NOMO-1 (cell line): ENCODE measurements around the gene ESRRG.
"Not testable (repeated sequence)": the region's sequence is repeated elsewhere in the genome, so short reads cannot be mapped to it uniquely, and the experiment has no call there.

Experiments used
- DNase-seq, 2 experiments: peaks; one replicate each; lab custom pipeline; 2025; ENCODE audit not compliant: unreplicated experiment in 2 of 2; lab: John Stamatoyannopoulos, UW

Gene ESRRG

DNA sequence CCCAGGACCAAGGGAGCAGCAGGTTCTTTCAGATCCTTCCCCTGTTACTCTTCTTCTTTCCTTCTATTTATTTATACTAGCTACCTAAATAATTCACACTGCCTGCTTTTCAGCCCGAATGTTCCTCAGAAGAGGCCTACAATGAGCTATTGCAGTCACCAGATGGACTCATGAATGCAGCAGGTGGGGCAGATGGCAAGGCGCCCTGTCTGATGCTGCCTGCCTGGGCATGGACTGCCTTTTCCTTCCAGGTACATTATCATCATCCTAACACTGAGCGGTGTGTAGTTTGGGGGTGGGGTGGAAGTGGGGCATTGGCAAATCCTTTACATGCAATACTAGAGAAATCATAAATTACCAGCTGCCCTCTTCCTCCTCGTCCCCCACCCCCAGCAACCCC is 17.6 kb downstream of the ESRRG start:
- no peak for DNase-seq

DNA sequence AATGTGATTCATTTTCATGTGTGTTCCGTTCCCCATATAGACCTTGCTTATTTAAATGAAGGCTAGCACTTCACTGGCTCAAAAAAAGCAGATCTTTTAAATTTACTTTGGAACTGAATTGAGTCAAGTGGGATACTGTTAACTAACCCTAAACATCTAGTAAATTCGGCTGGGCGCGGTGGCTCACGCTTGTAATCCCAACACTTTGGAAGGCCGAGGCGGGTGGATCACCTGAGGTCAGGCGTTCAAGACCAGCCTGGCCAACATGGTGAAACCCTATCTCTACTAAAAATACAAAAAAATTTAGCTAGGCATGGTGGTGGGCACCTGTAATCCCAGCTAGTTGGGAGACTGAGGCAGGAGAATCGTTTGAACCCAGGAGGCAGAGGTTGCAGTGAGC is 19.2 kb downstream of the ESRRG start:
- not testable (repeated sequence) for DNase-seq

DNA sequence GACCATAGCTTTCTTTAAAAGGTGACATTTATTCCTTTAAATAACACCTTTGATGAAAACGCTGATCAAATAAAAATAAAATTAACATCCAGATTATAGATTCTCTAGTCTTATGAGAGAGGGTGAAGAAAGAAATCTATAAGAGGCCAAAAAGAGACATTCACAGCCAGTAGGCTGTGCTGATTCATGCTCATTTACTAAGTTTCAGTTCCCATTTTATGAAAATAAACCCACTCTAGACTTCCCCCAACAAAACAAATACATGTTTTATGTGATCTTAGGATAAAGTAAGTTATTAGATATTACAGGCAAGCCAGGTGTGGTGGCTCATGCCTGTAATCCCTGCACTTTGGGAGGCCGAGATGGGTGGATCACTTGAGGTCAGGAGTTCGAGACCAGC is 21.1 kb downstream of the ESRRG start:
- DNase-seq, result peak; percentile 44 to 88

DNA sequence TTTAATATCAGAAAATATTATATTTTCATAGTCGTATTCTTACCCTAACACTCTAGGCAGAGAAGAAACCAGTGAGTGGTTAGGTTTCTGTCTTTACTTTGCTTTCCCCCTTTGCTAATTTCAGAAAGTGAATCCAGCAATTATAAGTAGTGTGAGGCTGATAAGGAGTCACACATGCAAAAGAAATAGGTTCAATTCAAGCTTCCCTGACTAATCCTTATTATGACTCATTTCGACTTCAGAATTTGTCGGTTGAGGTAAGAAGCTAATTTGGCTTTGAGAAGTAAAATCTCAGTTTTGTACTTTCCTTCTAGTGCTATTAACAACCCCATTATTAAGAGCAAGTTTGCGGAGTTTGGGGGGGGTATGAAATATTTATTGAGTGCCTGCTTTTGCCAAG is 22.4 kb downstream of the ESRRG start:
- peak in 1 of 2 experiments; percentile 22 for DNase-seq

DNA sequence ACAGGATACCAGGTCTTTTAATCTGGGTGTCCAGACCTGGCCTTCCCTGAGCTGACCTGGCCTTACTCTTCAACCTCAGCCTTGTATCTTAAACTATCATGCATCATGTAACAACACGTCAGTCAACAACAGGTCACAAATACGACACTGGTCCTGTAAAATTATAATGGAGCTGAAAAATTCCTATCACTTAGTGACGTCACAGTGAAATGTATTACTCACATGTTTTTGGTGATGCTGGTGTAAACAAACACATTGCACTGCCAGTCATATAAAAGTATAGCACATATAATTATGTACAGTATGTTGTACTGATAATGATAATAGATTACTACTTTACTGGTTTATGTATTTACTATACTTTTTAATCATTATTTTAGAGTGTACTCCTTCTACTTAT is 31.5 kb downstream of the ESRRG start:
- no peak for DNase-seq

DNA sequence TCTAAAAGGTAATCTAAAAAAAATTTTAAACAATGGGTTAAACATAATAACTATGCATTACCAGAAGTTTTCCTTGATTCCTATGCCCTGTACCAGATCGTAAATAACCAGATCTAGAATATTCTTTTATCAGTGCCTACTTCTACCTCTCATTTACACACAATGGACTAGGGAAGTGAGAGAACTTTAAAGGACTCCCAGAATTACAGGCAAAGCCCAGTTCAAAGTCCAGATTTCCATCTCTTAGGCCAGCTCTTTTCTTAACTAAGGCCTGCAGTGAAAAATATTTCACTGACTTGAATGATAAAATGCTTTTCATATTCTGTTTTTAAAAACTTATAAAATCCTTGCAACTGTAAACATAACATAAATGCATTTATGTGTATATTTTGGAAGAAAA is 32.6 kb downstream of the ESRRG start:
- DNase-seq, result no peak

DNA sequence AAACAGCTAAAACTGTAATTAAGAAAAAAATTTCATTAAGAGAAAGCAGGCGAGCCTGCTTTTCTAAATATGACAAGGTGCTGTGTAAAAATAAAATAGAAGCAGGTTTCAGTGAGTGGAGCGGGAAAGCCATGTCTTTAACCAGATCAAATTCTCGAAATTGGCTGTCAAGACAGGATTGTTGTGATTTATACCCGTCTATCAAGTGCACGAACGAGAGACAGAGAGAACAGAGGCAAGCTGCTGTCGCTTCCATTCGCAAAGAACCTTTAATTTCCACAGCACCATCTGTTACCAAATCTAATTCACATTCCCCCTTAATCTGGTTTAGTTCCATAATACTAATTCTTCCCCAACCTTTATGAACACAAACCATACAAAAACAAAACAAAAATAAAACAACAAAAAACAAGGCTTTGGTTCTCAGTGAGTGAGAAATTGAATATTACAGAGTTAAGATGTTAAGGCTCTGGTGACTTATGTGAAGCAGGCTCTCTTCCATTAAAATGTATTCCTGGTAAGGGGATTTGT is 35.0 kb downstream of the ESRRG start:
- DNase-seq, result no peak

DNA sequence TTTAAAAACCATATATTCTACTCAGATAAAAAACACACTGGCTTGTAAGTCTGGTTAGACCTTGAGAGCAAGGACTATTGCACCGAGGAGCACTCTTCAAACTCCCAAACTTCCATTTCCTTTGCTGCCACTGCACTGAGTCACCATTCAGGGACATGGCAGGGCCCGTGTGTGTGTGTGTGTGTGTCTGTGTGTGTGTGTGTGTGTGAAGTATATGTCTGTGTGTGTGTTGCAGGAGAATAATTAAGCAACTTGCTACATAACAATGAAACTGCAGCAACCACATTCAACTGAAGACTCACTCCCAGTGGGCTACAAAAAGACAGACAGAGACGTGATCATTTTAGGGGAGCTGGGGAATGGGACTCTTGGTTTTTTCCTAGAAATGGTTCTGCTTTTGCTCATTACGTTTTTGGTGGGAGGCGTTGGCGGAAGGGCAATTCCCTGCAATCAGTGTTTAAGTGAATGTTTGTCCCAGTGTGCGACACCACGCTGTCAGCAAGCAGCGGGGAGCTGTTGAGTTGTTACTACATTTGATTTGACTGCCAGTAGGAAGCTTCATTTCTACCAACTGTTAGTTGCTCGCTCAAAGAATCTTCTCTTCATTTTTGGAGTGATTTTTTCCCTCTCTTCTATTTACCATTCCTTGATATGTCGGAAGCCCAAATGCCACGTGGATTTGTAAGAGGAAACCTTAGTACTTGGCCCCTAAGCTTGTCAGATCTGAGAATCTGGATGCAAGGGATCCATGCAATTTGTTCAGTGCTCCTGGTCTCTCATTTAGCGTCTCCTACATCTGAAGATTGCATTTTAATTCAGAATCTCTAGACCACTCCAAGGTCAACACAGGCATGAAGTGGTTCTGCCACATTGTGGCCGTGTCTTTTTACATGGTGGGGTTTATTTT is 36.1 kb downstream of the ESRRG start:
- DNase-seq, result no peak

DNA sequence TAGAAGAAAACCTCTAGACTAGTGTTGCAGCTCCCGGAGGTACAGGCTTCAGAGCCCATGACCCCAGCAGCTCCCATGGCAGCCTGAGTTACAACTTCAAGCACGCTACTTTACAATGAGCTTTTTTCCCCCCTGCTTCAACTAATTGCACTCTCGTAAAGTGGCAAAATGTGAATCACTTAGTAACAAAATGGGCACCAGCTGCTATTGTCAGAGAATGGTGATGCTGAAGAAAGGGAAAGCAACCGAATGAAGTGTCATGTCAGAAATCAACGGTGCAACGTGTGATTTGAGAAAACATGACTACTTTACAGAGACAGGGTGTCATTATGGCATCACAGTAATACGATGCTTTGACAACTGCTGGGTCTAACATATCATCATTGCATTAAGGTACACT is 40.5 kb downstream of the ESRRG start:
- DNase-seq, result no peak

DNA sequence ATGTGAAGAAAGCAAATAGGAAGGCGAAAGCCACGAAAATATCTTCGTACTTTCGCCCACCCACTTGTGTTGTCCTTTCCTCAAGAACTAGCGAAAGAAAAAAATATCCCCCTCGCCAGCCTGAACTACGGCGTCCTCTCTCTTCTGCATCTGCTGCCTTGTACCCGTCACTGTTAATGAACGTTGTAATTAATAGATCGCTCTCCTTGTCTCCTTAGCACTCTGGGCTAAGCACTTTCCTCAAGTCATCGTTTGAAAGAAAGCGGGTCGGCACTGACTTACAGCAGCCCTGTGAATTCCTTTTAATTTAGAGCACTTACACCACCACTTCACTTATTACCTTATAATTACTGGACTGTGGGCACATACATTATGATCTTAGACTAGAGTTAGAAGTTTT is 44.1 kb downstream of the ESRRG start:
- DNase-seq, result no peak

DNA sequence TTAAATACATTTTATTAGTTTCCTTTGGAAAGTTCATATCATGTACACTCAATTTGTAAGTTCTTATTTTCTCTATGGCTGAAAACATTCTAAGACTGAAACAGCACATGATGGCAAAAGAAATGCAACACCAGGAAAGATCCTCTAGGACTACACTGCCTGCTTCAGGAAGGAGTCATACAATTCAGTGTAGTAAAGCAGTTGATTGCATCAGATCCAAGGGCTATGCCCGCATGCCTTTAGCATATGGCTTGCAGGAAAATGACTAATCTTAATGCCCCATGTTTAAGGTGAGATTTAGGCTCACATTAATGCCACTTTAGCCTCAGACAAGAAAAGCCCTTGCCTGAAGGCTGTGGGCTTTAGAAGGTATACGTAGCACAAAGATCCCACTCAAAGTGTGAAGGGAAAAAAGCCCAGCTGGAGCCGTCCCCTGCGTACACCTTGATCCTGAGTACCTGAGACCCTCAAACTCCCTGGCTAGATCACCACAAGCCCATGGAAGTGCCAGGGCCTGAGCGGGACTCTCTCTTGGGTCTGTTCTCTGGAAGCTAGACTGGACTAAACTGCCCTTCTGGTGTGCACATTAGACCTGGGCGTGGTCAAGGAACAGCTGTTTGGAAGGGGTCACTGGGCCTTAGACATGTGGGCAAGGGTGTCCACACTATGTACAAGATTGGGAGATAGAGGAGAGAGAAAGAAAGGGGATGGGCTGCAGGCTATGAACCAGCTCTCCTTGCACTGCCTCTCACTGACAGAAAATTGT is 52.9 kb downstream of the ESRRG start:
- DNase-seq, result no peak

DNA sequence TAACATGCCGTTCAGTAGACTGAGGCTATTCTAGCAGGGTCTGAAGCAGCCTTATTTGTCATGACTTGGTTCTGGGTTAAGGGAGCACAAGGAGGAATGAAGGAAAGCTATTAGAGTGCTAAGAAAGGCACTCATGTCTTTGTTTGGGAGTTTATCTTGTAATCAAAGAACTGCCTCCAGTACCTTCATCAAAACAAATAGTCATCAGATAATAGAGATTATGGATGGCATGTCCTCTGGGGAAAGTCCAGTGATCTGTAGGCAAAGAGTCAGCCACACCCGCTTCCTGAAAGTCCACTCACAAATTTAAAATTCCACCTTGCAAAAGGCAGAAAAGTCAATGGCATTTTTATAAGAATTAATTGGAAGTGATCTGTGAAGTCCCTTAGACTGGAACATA is 56.8 kb downstream of the ESRRG start:
- DNase-seq, result no peak

DNA sequence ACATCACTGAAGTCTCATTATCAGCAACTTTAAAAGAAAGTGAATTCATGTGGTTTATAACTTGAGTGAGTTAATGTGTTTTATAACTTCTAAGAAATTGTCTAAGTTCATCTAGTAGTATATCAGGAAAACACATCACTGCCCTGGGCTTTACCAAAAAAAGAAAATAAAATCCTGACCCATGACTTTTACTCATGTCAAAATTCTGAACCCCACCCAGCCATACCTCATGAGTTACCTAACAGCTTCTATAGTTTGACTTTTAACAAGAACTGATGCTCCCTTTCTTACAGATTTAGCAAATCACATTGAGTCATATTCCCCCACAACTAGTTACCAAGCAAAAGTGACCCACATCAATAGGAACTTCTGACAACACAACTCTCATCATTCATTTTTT is 57.4 kb downstream of the ESRRG start:
- DNase-seq, result no peak

DNA sequence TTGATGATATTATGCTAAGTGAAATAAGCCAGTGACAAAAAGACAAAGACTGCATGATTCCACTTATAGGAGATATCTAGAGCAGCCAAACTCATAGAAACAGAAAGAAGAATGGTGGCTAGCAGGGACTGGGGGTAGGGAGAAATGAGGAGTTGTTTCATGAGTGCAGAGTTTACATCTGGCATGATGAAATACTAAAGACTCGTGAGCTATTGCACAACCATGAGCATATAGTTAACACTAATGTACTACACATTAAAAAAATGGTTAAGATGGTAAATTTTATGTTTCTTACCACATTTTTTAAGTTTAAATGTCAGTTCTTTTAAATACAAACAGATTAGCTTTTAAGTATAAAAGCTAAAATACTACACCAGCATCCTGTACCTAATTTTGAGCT is 57.8 kb downstream of the ESRRG start:
- peak; percentile 28 to 85 for DNase-seq

DNA sequence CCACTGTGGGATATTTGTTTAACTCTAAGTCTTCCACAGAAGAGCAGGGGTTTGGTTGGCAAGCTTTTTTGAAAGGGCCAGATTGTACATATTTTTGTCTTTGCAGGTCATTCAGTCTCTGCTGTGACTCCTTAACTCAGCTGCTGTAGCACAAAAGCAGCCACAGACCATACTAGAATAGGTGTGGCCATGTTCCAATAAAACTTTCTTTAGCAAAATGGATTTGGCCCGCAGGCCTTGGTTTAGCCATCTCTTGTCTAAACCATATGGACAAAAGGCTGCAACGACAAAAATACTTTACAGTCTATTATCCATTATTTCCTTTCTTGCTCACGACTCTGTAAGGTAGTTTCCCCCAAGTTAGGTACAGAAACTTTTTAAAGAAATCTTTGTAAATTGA is 60.5 kb downstream of the ESRRG start:
- DNase-seq, result no peak

DNA sequence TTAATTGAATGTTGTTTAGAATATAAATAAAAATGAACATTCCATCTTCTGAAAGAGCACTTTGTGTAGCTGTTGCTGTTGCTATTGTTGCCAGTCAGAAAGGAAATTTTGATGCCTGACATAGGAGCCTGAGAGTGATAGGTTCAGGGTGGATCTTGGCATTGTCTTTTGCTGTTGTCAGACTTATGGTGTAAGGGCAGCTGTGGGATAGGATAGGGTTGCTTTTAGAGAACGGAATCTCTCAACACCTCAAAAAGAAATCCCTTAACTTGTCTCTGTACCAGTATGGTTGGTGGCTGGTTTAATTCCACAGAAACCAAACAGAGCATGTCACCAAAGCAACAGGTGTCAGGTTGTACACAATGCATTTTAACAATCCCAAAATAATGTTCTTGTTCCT is 62.7 kb downstream of the ESRRG start:
- DNase-seq, result no peak

DNA sequence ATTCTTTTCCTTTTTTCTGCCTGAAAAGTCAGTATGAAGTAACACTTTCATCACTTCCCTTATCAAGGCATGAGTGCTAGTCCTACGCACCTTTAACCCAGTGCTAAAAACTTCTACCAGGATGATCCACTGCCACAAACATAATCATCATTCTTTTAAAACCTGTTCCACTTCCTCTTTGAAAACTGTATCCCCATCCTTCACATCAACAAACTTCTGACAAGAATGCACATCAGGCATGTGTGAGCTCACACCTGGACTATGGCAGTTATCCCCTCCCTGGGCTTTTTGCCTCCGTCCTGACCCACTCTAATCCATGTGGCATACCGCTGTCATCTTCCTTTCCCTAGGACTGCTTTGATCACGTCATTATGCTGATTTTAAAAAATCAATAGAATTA is 70.2 kb downstream of the ESRRG start:
- peak in 1 of 2 experiments; percentile 40 for DNase-seq

DNA sequence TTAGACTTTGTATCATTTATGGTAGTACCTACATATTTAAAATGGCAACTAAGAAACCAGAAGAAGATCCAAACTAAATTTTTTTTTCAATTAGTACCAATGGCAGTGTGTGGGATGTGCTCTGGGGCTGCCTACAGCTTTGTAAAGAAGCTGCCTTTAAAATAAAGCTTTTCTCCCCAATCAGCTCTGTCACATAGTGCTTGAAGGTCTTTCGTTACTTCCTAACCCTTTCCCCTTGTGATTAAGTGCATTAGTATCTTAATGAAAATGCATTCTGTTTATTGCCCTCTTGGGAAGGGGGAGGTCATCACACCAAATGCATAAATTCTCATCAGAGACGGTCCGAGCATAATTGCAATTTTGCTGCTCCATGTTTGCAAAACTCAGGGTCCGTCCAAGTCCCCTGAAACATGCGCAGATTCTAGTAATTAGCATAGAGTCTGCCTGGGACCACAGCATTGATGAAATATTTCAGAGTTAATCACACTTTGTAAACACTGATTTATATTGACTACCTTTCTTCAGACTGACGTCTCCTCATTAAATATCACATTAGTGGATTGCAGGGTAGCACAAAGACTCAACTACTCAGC is 71.3 kb downstream of the ESRRG start:
- no peak for DNase-seq

DNA sequence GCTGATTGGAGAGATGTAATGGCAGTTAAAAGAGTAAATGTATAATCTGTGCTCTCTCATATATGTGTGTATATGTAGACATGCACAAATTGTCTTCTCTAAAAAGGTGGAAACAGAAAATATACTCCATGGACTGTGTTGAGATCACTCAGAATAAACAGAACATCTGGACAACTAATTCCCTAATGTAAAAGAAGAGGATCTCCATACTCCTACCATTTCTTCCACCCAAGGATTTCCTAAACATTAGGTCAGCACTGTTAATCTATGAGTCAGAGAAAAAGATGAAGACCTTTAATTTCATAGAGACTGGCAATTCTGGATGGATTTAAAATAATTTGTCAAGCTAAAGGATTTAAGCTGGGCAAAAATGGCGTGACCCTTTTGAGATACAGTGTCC is 80.1 kb downstream of the ESRRG start:
- no peak for DNase-seq

DNA sequence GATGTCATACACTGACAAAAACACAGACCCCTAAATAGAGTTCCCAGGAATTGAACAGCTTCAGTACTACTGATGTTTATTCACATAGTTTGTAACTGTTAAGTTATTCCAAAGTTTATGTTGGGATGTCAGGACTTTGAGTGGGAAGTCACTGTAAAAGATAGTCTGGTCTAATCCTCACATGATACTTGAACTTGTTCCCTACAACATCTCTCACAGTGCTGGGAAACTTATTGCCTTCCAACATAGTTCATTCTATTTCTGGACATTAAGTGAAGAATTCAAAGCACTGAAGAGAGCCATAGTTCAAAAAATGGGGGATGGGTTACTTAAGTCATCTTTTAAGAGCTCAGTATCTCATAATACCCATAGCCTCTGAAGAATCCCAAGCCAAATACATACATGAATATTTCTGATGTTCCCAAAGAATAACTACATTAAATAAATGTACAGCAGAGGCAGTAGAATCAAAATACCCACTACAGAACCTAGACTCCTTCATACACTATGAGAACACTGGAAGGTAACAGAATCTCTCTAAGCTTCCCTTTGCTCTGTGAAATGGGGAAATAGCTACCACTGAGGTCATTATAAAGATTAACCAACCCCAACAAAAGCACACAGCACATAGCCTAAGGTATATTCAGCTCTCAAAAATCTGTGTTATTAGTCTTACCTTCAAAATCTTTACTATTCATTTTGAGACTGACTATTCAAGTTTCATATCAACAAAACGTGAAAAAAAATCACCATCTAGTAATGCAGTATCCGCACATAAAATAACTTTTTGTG is 81.4 kb downstream of the ESRRG start:
- DNase-seq, result peak in 1 of 2 experiments; percentile 12

DNA sequence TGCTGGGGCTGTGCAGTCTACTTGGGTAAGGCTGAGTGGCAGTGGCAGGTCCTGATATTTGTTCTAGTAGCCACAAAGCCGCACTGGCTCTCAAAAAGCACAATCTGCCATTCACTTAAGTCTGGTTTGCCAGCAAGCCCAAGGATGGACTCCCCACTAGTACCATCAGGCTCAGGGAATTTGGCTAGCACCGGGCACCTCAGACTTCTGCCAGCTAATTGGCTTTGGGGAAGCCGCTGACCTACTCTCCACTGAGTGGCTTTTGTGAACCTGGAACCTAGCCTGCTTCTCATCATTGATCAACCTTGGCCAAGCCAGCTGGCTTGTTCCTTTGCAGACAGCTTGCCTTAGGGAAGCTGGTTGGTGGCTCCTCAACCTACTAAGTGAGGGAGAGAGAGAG is 83.1 kb downstream of the ESRRG start:
- no peak for DNase-seq
